Measurements from ENCODE around the gene MSTO1.

- TF ChIP-seq YY1 (IDR thresholded peaks at IDR 0.05; ENCODE audit: insufficient read depth, insufficient read length) (no peak), ZNF274 (IDR thresholded peaks at IDR 0.05; ENCODE audit: low read depth, low read length) (no peak)
These were observed 47.2 kb upstream of the MSTO1 start, which contains the start of gene ASH1L for GRCh38 chr1:155562581-155563376.
